ENCODE results near the gene RSPH1.

DNA sequence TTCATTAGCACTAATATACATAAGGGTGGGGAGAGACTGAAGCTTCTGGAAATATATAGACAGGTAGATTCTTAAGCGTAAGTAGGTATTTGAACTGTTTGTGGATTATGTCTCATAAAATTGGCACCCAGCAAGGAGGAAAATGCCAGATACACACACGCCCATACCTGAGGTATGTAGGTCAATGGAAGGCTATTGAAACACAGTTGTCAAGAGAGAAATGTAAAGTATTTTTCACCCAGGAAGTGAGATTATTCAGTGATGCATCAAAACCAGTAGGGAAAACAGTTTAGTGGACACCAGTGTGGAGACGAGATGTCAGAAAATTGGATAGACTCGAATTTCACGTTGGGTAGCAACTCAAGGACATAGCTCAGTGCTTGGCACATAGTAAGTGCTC, 4.7 kb upstream of the RSPH1 start:
- TF ChIP-seq, protein P1, sequence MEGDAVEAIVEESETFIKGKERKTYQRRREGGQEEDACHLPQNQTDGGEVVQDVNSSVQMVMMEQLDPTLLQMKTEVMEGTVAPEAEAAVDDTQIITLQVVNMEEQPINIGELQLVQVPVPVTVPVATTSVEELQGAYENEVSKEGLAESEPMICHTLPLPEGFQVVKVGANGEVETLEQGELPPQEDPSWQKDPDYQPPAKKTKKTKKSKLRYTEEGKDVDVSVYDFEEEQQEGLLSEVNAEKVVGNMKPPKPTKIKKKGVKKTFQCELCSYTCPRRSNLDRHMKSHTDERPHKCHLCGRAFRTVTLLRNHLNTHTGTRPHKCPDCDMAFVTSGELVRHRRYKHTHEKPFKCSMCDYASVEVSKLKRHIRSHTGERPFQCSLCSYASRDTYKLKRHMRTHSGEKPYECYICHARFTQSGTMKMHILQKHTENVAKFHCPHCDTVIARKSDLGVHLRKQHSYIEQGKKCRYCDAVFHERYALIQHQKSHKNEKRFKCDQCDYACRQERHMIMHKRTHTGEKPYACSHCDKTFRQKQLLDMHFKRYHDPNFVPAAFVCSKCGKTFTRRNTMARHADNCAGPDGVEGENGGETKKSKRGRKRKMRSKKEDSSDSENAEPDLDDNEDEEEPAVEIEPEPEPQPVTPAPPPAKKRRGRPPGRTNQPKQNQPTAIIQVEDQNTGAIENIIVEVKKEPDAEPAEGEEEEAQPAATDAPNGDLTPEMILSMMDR (IDR thresholded peaks at IDR 0.05), result no peak
- TF ChIP-seq POLR2A (IDR thresholded peaks at IDR 0.05), result no peak
